SK-N-SH (cell line): ENCODE data around the gene CISH. TPM values are rescaled to one million over a fixed set of nuclear protein-coding genes. Genes with fewer than 3 reads are reported as not detected.

ENCODE experiments used
- CTCF ChIA-PET: fragments of 300-600, 350-600 bp; formaldehyde crosslinking; extraction: SDS; loops from one replicate; lab custom pipeline; 2021; lab: Yijun Ruan, JAX
- POLR2A ChIA-PET: fragments of 350-600 bp; sonication (Branson Sonifier 250); formaldehyde crosslinking; extraction: SDS; loops from one replicate; lab custom pipeline; 2020; ENCODE audit warnings: antibody characterized with exemption, inconsistent platforms; lab: Yijun Ruan, JAX
- DNase-seq: peaks from one replicate; pipeline ENCODE4 v3.0.0; 2012
- H2AFZ ChIP-seq: fragments of 200-600 bp; sonication (generic); 2 replicates; pipeline ENCODE4 v1.8.1; 2016; ENCODE audit warnings: antibody characterized with exemption, mild to moderate bottlenecking, low read depth
- H3F3A ChIP-seq: fragments of 200-600 bp; sonication (generic); replicated peaks from 2 replicates; pipeline ENCODE3; 2016; ENCODE audit warnings: antibody characterized with exemption, mild to moderate bottlenecking; ENCODE audit not compliant: insufficient read depth
- H3K27ac ChIP-seq, 2 experiments: fragments of 200-500 bp in 1 of 2; fragments of 200-600 bp in 1 of 2; sonication (Bioruptor generic) in 1 of 2; sonication (generic), shearing (Covaris generic) in 1 of 2; 2 replicates each; pipeline versions ENCODE4 v1.5.1 to v1.6.1; 2014 to 2016; ENCODE audit warnings: low read depth in 2 of 2, inconsistent platforms in 1 of 2, low read length in 1 of 2, mild to moderate bottlenecking in 1 of 2, mixed read lengths in 1 of 2
- H3K27me3 ChIP-seq: fragments of 200-600 bp; sonication (generic), shearing (Covaris generic); 2 replicates; pipeline ENCODE4 v1.6.1; 2016; ENCODE audit warnings: mixed run types; ENCODE audit not compliant: insufficient read depth
- H3K36me3 ChIP-seq, 2 experiments: fragments of 200-500 bp in 1 of 2; fragments of 200-600 bp in 1 of 2; sonication (Bioruptor generic) in 1 of 2; sonication (generic) in 1 of 2; replicated peaks in 1 of 2; 2 replicates each; pipeline versions ENCODE3 to v1.5.1; 2014 to 2016; ENCODE audit warnings: low read length in 1 of 2, mild to moderate bottlenecking in 1 of 2; ENCODE audit not compliant: insufficient read depth in 2 of 2, control insufficient read depth in 1 of 2
- H3K4me1 ChIP-seq, 2 experiments: fragments of 200-500 bp in 1 of 2; fragments of 200-600 bp in 1 of 2; sonication (Bioruptor generic) in 1 of 2; sonication (generic), shearing (Covaris generic) in 1 of 2; 2 replicates each; pipeline versions ENCODE4 v1.5.1 to v1.6.1; 2014 to 2016; ENCODE audit warnings: low read depth in 1 of 2, low read length in 1 of 2, mixed run types in 1 of 2; ENCODE audit not compliant: insufficient read depth in 2 of 2, control insufficient read depth in 1 of 2
- H3K4me2 ChIP-seq: fragments of 200-600 bp; sonication (generic), shearing (Covaris generic); 2 replicates; pipeline ENCODE4 v1.6.1; 2017; ENCODE audit warnings: mixed run types
- H3K4me3 ChIP-seq, 2 experiments: fragments of 200-500 bp in 1 of 2; fragments of 200-600 bp in 1 of 2; sonication (Bioruptor generic) in 1 of 2; sonication (generic), shearing (Covaris generic) in 1 of 2; 2 replicates each; pipeline versions ENCODE4 v1.5.1 to v1.8.1; 2014 to 2016; ENCODE audit warnings: low read depth in 2 of 2, inconsistent platforms in 1 of 2, low read length in 1 of 2, mild to moderate bottlenecking in 1 of 2, mixed read lengths in 1 of 2, moderate library complexity in 1 of 2
- H3K79me2 ChIP-seq: fragments of 200-600 bp; sonication (generic); 2 replicates; pipeline ENCODE4 v1.8.1; 2017; ENCODE audit warnings: mild to moderate bottlenecking; ENCODE audit not compliant: insufficient read depth
- H3K9ac ChIP-seq: fragments of 200-600 bp; sonication (generic); 2 replicates; pipeline ENCODE4 v1.6.1; 2017; ENCODE audit warnings: mixed run types
- H3K9me2 ChIP-seq: fragments of 200-600 bp; sonication (generic); 2 replicates; pipeline ENCODE4 v1.6.1; 2017; ENCODE audit warnings: mixed run types
- H3K9me3 ChIP-seq: fragments of 200-600 bp; sonication (generic); 2 replicates; pipeline ENCODE4 v1.6.1; 2017; ENCODE audit warnings: mixed run types, mild to moderate bottlenecking, moderate library complexity
- H4K20me1 ChIP-seq: fragments of 200-600 bp; sonication (generic); 2 replicates; pipeline ENCODE4 v1.6.1; 2017; ENCODE audit warnings: mild to moderate bottlenecking, mixed run types; ENCODE audit not compliant: insufficient read depth
- ELF1 ChIP-seq: IDR thresholded peaks from 2 replicates; pipeline ENCODE4 v1.4.0; 2012
- FOXM1 ChIP-seq: IDR thresholded peaks from 2 replicates; pipeline ENCODE4 v1.4.0; 2012; ENCODE audit warnings: low read depth, mild to moderate bottlenecking
- IRF3 ChIP-seq: fragments of 150-350 bp; IDR thresholded peaks from 2 replicates; pipeline ENCODE4 v1.6.1; 2016; ENCODE audit warnings: mild to moderate bottlenecking, low read depth, low read length
- MAX ChIP-seq: IDR thresholded peaks from 2 replicates; pipeline ENCODE4 v1.4.0; 2012; ENCODE audit warnings: low read depth
- NRF1 ChIP-seq: IDR thresholded peaks from 2 replicates; pipeline ENCODE4 v1.6.1; 2012; ENCODE audit warnings: low read depth, mild to moderate bottlenecking, low read length
- PBX3 ChIP-seq: IDR thresholded peaks from 2 replicates; pipeline ENCODE4; 2012
- POLR2AphosphoS5 ChIP-seq: IDR thresholded peaks from 2 replicates; pipeline ENCODE4 v1.6.1; 2012; ENCODE audit warnings: low read depth, low read length
- RCOR1 ChIP-seq: fragments of 150-350 bp; IDR thresholded peaks from 2 replicates; pipeline ENCODE4 v1.6.1; 2017; ENCODE audit warnings: antibody characterized with exemption, low read length
- RFX5 ChIP-seq: IDR thresholded peaks from 2 replicates; pipeline ENCODE4 v1.6.1; 2012; ENCODE audit warnings: mild to moderate bottlenecking, improper control_type of control experiment, low read length
- RXRA ChIP-seq: IDR thresholded peaks from 2 replicates; pipeline ENCODE4 v1.4.0; 2012; ENCODE audit warnings: low read depth, mild to moderate bottlenecking, borderline replicate concordance
- TAF1 ChIP-seq: IDR thresholded peaks from 2 replicates; pipeline ENCODE4 v1.6.1; 2012; ENCODE audit warnings: low read depth, mild to moderate bottlenecking, low read length, moderate library complexity, borderline replicate concordance
- TCF12 ChIP-seq: IDR thresholded peaks from 2 replicates; pipeline ENCODE4 v1.4.0; 2012
- TEAD4 ChIP-seq: IDR thresholded peaks from 2 replicates; pipeline ENCODE4 v1.4.0; 2012; ENCODE audit warnings: mild to moderate bottlenecking, borderline replicate concordance; ENCODE audit not compliant: insufficient read depth
- USF1 ChIP-seq: IDR thresholded peaks from 2 replicates; pipeline ENCODE4 v1.4.0; 2012; ENCODE audit warnings: low read depth, borderline replicate concordance
- USF2 ChIP-seq: fragments of 150-350 bp; IDR thresholded peaks from 2 replicates; pipeline ENCODE4 v1.6.1; 2017; ENCODE audit warnings: antibody characterized with exemption, low read length, low read depth, borderline replicate concordance
- YY1 ChIP-seq: IDR thresholded peaks from 2 replicates; pipeline ENCODE4 v1.4.0; 2012; ENCODE audit warnings: low read depth, mild to moderate bottlenecking
- ZBTB33 ChIP-seq: IDR thresholded peaks from 2 replicates; pipeline ENCODE4 v1.4.0; 2012; ENCODE audit warnings: low read depth, borderline replicate concordance
- WGBS: methylation state at CpG from one replicate; pipeline ENCODE4 v1.1.6; 2017; ENCODE audit warnings: low lambda C conversion rate; 5-methylcytosine and 5-hydroxymethylcytosine counted together
- polyA plus RNA-seq, 3 experiments: library from polyadenylated mRNA; depleted of rRNA; stranded (reverse); fragments of >200 nt; gene quantifications; 2 replicates each; pipeline ENCODE4 v1.2.3, GENCODE V29; 2012

The CISH gene
- polyA plus RNA-seq, 1 of the 3 experiments (the other 2 are of a cell fraction) = 2.6 TPM

GRCh38 chr3:50557915-50558314 is 53.7 kb downstream of the CISH start:
- no peak overlapping the region for H3K4me3 ChIP-seq
- H3K27me3 ChIP-seq = no peaks in the 10 kb centered on the region
- H3K4me2 ChIP-seq = no peak overlapping the region
- H3K79me2 ChIP-seq = no peaks in the 10 kb centered on the region
- peaks cover 0 to under 1% of the 10 kb centered on the region in 2 experiments; a peak in 1 of 4 replicates for H3K4me1 ChIP-seq
- H4K20me1 ChIP-seq = no peaks in the 10 kb centered on the region
- no peak overlapping the region for H2AFZ ChIP-seq
- TF ChIP-seq RCOR1 (no peak), POLR2AphosphoS5 (no peak), TEAD4 (no peak), ELF1 (no peak), ZBTB33 (no peak), RXRA (no peak), RFX5 (no peak)
- no peak overlapping the region for H3K9ac ChIP-seq
- H3K27ac ChIP-seq = no peak overlapping the region
- H3K36me3 ChIP-seq = no peaks in the 10 kb centered on the region
- H3F3A ChIP-seq = no peaks in the 10 kb centered on the region
- WGBS = 83% methylated on average over 6 of the region's 7 CpGs
- POLR2A ChIA-PET = interaction anchor here (1.2 kb wide), 1 partner anchor 11 kb away, joined by 4 read pairs; the partner anchor contains the start of gene HEMK1
- DNase-seq = no peak
- no peaks in the 10 kb centered on the region for H3K9me3 ChIP-seq
- CTCF ChIA-PET = interaction anchor here (1.0 to 31.2 kb wide), 5 partner anchors 9 to 209 kb away, joined by 3 to 648 read pairs (median 10); partner anchors contain the start of genes C3orf18, CISH and MAPKAPK3
- no peaks in the 10 kb centered on the region for H3K9me2 ChIP-seq

- POLR2A ChIA-PET = interaction anchor here (1.2 kb wide), 1 partner anchor 12 kb away, joined by 4 read pairs; the partner anchor contains the start of gene HEMK1
Observed at GRCh38 chr3:50557106-50557505, 54.5 kb downstream of the CISH start.

More at GRCh38 chr3:50557106-50557505, 54.5 kb downstream of the CISH start:
- Histone ChIP-seq H3K9me2 (no peaks in the 10 kb centered on the region), H3K9ac (no peak overlapping the region), H3K36me3 (no peaks in the 10 kb centered on the region)
- no peak for TF ChIP-seq TEAD4
- no peak for TF ChIP-seq PBX3
- no peak for TF ChIP-seq TCF12
- TF ChIP-seq RFX5 = no peak
- no peak for TF ChIP-seq MAX
- TF ChIP-seq USF1 = no peak
- TF ChIP-seq YY1 = no peak
- no peak for TF ChIP-seq ELF1
- no peak for TF ChIP-seq TAF1
- TF ChIP-seq FOXM1 = no peak
- no peak for TF ChIP-seq NRF1
- no peak for TF ChIP-seq IRF3
- no peak for TF ChIP-seq USF2
- TF ChIP-seq, all 33 proteins: peak for 0
- Histone ChIP-seq H4K20me1 (no peaks in the 10 kb centered on the region), H3F3A (no peaks in the 10 kb centered on the region), H2AFZ (no peak overlapping the region), H3K9me3 (no peaks in the 10 kb centered on the region), H3K4me1 (peaks cover 0 to 9% of the 10 kb centered on the region in 2 experiments; a peak in 1 of 4 replicates), H3K79me2 (no peaks in the 10 kb centered on the region), H3K27me3 (no peaks in the 10 kb centered on the region), H3K4me3 (no peak overlapping the region), H3K27ac (no peak overlapping the region), H3K4me2 (no peak overlapping the region)
- CTCF ChIA-PET = interaction anchor here (0.6 to 31.2 kb wide), 10 partner anchors 8 to 210 kb away, joined by 3 to 648 read pairs (median 4); partner anchors contain the start of genes C3orf18, CISH and MAPKAPK3
- WGBS = 38% methylated on average over 6 of the region's 8 CpGs
- no peak for DNase-seq
